Naive thymus-derived CD8-positive, alpha-beta T cell (primary cell): ENCODE measurements around the gene ADI1. TPM values are rescaled to one million over a fixed set of nuclear protein-coding genes. Genes with fewer than 3 reads are reported as not detected.
A peak's percentile ranks its signal among the peaks of the same experiment; 100 is the strongest.

ENCODE experiments used
- ATAC-seq, 2 donors: fragments of 150-1000 bp; cut with Tn5 transposase in 1 of 2; sonication (Bioruptor Pico), chemical (Tn5 transposase) in 1 of 2; 1 replicate in 1 of 2; 2 replicates in 1 of 2; pipeline ENCODE4 v1.10.0; 2021; ENCODE audit warnings: mild to moderate bottlenecking in 2 of 2, moderate library complexity in 2 of 2
- POLR2A ChIA-PET: fragments of 350-600 bp; sonication (Branson Sonifier 250); formaldehyde crosslinking; loops from one replicate; lab custom pipeline; 2021; ENCODE audit warnings: antibody characterized with exemption; lab: Charles Lee
- DNase-seq, 10 donors: peaks; one replicate each; pipeline versions ENCODE4 v3.0.0 to v3.0.0-alpha.2; 2020 to 2022
- H3K27ac Mint-ChIP-seq, 10 donors: one replicate each; pipeline ENCODE4 v1.8.0; 2020 to 2022; ENCODE audit warnings: mild to moderate bottlenecking in 10 of 10, mixed read lengths in 10 of 10, moderate library complexity in 4 of 10, inconsistent platforms in 1 of 10
- H3K27me3 Mint-ChIP-seq, 5 donors: one replicate each; pipeline ENCODE4 v1.8.0; 2021 to 2022; ENCODE audit warnings: mixed read lengths in 5 of 5
- H3K36me3 Mint-ChIP-seq, 3 donors: one replicate each; pipeline ENCODE4 v1.8.0; 2020 to 2022; ENCODE audit warnings: mixed read lengths in 3 of 3, mild to moderate bottlenecking in 2 of 3, inconsistent platforms in 1 of 3
- H3K4me1 Mint-ChIP-seq, 4 donors: one replicate each; pipeline ENCODE4 v1.8.0; 2021 to 2022; ENCODE audit warnings: mixed read lengths in 4 of 4
- H3K4me3 Mint-ChIP-seq, 10 donors: one replicate each; pipeline ENCODE4 v1.8.0; 2020 to 2022; ENCODE audit warnings: mild to moderate bottlenecking in 10 of 10, mixed read lengths in 10 of 10, moderate library complexity in 6 of 10, inconsistent platforms in 1 of 10
- H3K9me3 Mint-ChIP-seq, 9 donors: one replicate each; pipeline ENCODE4 v1.8.0; 2020 to 2022; ENCODE audit warnings: mixed read lengths in 9 of 9, mild to moderate bottlenecking in 3 of 9, inconsistent platforms in 1 of 9, moderate library complexity in 1 of 9
- polyA plus RNA-seq, 3 donors: library from polyadenylated mRNA; unstranded; fragments of 300-500 nt; fragmentation: Illumina TruSeq; gene quantifications; one replicate each; pipeline ENCODE4 v1.2.3, GENCODE V29; 2021
- total RNA-seq, 8 experiments: library from RNA in 2 of 8; stranded (reverse) in 2 of 8; gene quantifications; one replicate each; pipeline ENCODE4 v1.2.3 and lab custom pipeline; 2021 to 2026

Gene ADI1
- total and polyA plus RNA-seq, 5 experiments from 2014 or later = 22.0 to 33.2 (median 28.5) TPM

GRCh38 chr2:3490191-3491170 is 28.9 kb downstream of the ADI1 start:
- DNase-seq (no peak), ATAC-seq (no peak)
- H3K27ac Mint-ChIP-seq = peak overlapping the region in 2 of 10 donors; percentile 47 to 61
- H3K9me3 Mint-ChIP-seq = no peaks in the 10 kb centered on the region
- H3K27me3 Mint-ChIP-seq = no peaks in the 10 kb centered on the region
- H3K4me3 Mint-ChIP-seq = no peak overlapping the region
- POLR2A ChIA-PET = interaction anchor here (1.5 kb wide), 1 partner anchor 113 kb away, joined by 3 read pairs; the partner anchor contains the start of gene EIPR1
- peaks cover 0 to 2% (median 2%) of the 10 kb centered on the region in 3 donors for H3K36me3 Mint-ChIP-seq
- peaks cover 0 to 7% (median under 1%) of the 10 kb centered on the region in 4 donors for H3K4me1 Mint-ChIP-seq

GRCh38 chr2:3489764-3490115 is 29.6 kb downstream of the ADI1 start:
- POLR2A ChIA-PET = no interaction called here
- DNase-seq = no peak
- Mint-ChIP-seq H3K36me3 (peaks cover 0 to 6% (median 2%) of the 10 kb centered on the region in 3 donors), H3K27ac (peak overlapping the region in 3 of 10 donors; percentile 11 to 47 (median 25)), H3K9me3 (no peaks in the 10 kb centered on the region), H3K4me1 (peaks cover 0 to 7% (median under 1%) of the 10 kb centered on the region in 4 donors), H3K27me3 (no peaks in the 10 kb centered on the region), H3K4me3 (no peak overlapping the region)
- ATAC-seq = no peak

GRCh38 chr2:3488855-3489763 is 30.2 kb downstream of the ADI1 start:
- ATAC-seq (no peak), DNase-seq (peak in 1 of 10 donors; percentile 34)
- Mint-ChIP-seq H3K27ac (peak overlapping the region in 3 of 10 donors; percentile 11 to 25 (median 24)), H3K4me1 (peaks cover 0 to 8% (median under 1%) of the 10 kb centered on the region in 4 donors), H3K4me3 (no peak overlapping the region), H3K36me3 (peaks cover 0 to 6% (median 2%) of the 10 kb centered on the region in 3 donors), H3K9me3 (no peaks in the 10 kb centered on the region), H3K27me3 (no peaks in the 10 kb centered on the region)
- POLR2A ChIA-PET = no interaction called here

GRCh38 chr2:3488061-3488531 is 31.2 kb downstream of the ADI1 start:
- DNase-seq (peak in 1 of 10 donors; percentile 44), ATAC-seq (no peak)
- Mint-ChIP-seq H3K9me3 (no peaks in the 10 kb centered on the region), H3K36me3 (peaks cover 0 to 6% (median 2%) of the 10 kb centered on the region in 3 donors), H3K27ac (peak overlapping the region in 1 of 10 donors; percentile 25), H3K4me1 (peaks cover 0 to 6% (median under 1%) of the 10 kb centered on the region in 4 donors), H3K4me3 (no peak overlapping the region), H3K27me3 (no peaks in the 10 kb centered on the region)
- POLR2A ChIA-PET = no interaction called here

- POLR2A ChIA-PET = interaction anchor here (0.6 kb wide), 1 partner anchor 20 kb away, joined by 3 read pairs; no protein-coding TSS in a partner anchor
These were observed 31.9 kb downstream of the ADI1 start for GRCh38 chr2:3487432-3487831.

GRCh38 chr2:3487028-3487425 is 32.3 kb downstream of the ADI1 start:
- POLR2A ChIA-PET = interaction anchor here (0.6 kb wide), 1 partner anchor 21 kb away, joined by 3 read pairs; no protein-coding TSS in a partner anchor
- Mint-ChIP-seq H3K36me3 (peaks cover 0 to 6% (median 2%) of the 10 kb centered on the region in 3 donors), H3K27ac (peak overlapping the region in 1 of 10 donors; percentile 83), H3K4me3 (no peak overlapping the region), H3K27me3 (no peaks in the 10 kb centered on the region), H3K9me3 (no peaks in the 10 kb centered on the region), H3K4me1 (peaks cover 0 to 7% (median under 1%) of the 10 kb centered on the region in 4 donors)
- ATAC-seq (no peak), DNase-seq (peak in 1 of 10 donors; percentile 21)

More at GRCh38 chr2:3487432-3487831, 31.9 kb downstream of the ADI1 start:
- ATAC-seq = no peak
- no peak overlapping the region for H3K4me3 Mint-ChIP-seq
- H3K27me3 Mint-ChIP-seq = no peaks in the 10 kb centered on the region
- peaks cover 0 to 6% (median 2%) of the 10 kb centered on the region in 3 donors for H3K36me3 Mint-ChIP-seq
- peak overlapping the region in 1 of 10 donors; percentile 83 for H3K27ac Mint-ChIP-seq
- DNase-seq = no peak
- peaks cover 0 to 6% (median under 1%) of the 10 kb centered on the region in 4 donors for H3K4me1 Mint-ChIP-seq
- no peaks in the 10 kb centered on the region for H3K9me3 Mint-ChIP-seq

GRCh38 chr2:3486047-3487027 is 33.0 kb downstream of the ADI1 start:
- Mint-ChIP-seq H3K4me3 (no peak overlapping the region), H3K27me3 (no peaks in the 10 kb centered on the region), H3K36me3 (peaks cover 0 to 6% (median 2%) of the 10 kb centered on the region in 3 donors), H3K27ac (peak overlapping the region in 1 of 10 donors; percentile 71), H3K4me1 (peaks cover 0 to 12% (median 0%) of the 10 kb centered on the region in 4 donors), H3K9me3 (no peaks in the 10 kb centered on the region)
- no peak for ATAC-seq
- POLR2A ChIA-PET = interaction anchor here (0.6 kb wide), 1 partner anchor 21 kb away, joined by 3 read pairs; no protein-coding TSS in a partner anchor
- peak in 1 of 10 donors; percentile 59 for DNase-seq

GRCh38 chr2:3485166-3485565 is 34.2 kb downstream of the ADI1 start:
- no peaks in the 10 kb centered on the region for H3K9me3 Mint-ChIP-seq
- ATAC-seq (no peak), DNase-seq (peak in 1 of 10 donors; percentile 41)
- no peaks in the 10 kb centered on the region for H3K27me3 Mint-ChIP-seq
- peaks cover 0 to 15% (median under 1%) of the 10 kb centered on the region in 4 donors for H3K4me1 Mint-ChIP-seq
- H3K4me3 Mint-ChIP-seq = no peak overlapping the region
- H3K27ac Mint-ChIP-seq = peak overlapping the region in 2 of 10 donors; percentile 60 to 71
- POLR2A ChIA-PET = no interaction called here
- H3K36me3 Mint-ChIP-seq = peaks cover 0 to 6% (median 2%) of the 10 kb centered on the region in 3 donors

- Mint-ChIP-seq H3K4me1 (peaks cover 0 to 15% (median under 1%) of the 10 kb centered on the region in 4 donors), H3K9me3 (no peaks in the 10 kb centered on the region), H3K36me3 (peaks cover 0 to 13% (median 6%) of the 10 kb centered on the region in 3 donors), H3K27me3 (no peaks in the 10 kb centered on the region), H3K27ac (peak overlapping the region in 1 of 10 donors; percentile 29), H3K4me3 (no peak overlapping the region)
- POLR2A ChIA-PET = no interaction called here
- ATAC-seq = no peak
- DNase-seq = peak in 1 of 10 donors; percentile 41
These were observed 35.1 kb downstream of the ADI1 start for GRCh38 chr2:3483986-3484960.
